ENCODE measurements around the gene STXBP3. TPM values are rescaled to one million over a fixed set of nuclear protein-coding genes. Genes with fewer than 3 reads are reported as not detected.

The STXBP3 gene
- total and polyA plus RNA-seq, 2 of the 13 experiments (the other 11 are each of a cell fraction or from before 2014, with no cell fraction given): 13.0 to 20.8 TPM

- 0 out of 2 replicates have a peak, but pooled peaks have one; percentile 32 for TF ChIP-seq ZBTB26 (CRISPR knock-in tag; IDR thresholded peaks at IDR 0.05; ENCODE audit: borderline replicate concordance)
- peak; percentile 19; the same call in 1 of the 2 replicates for TF ChIP-seq FOXK2 (IDR thresholded peaks at IDR 0.05)
- peak; percentile 79 for TF ChIP-seq ELF1 (CRISPR knock-in tag; IDR thresholded peaks at IDR 0.05)
- peak; percentile 75; the same call in 1 of the 2 replicates for TF ChIP-seq ZNF547 (CRISPR knock-in tag; IDR thresholded peaks at IDR 0.05)
- no peak for TF ChIP-seq ZBTB40 (IDR thresholded peaks at IDR 0.05)
- TF ChIP-seq ZBTB40 (CRISPR knock-in tag; IDR thresholded peaks at IDR 0.05): peak; percentile 22; the same call in 1 of the 2 replicates
- peak; percentile 58; the same call in 1 of the 2 replicates for TF ChIP-seq ZNF891 (CRISPR knock-in tag; IDR thresholded peaks at IDR 0.05)
- TF ChIP-seq NFE2 (CRISPR knock-in tag; IDR thresholded peaks at IDR 0.05): no peak
- peak; percentile 41; the same call in 1 of the 2 replicates for TF ChIP-seq ZSCAN22 (CRISPR knock-in tag; IDR thresholded peaks at IDR 0.05)
- TF ChIP-seq EP300 (IDR thresholded peaks at IDR 0.05; ENCODE audit: low read depth in 2 of 2, low read length in 2 of 2): peak in 1 of 2 experiments; percentile 14; a peak in 1 of 4 replicates
- no peak for TF ChIP-seq EP300 (CRISPR knock-in tag; IDR thresholded peaks at IDR 0.05; ENCODE audit: borderline replicate concordance)
- peak; percentile 99 for TF ChIP-seq POGZ (CRISPR knock-in tag; IDR thresholded peaks at IDR 0.05)
- TF ChIP-seq NBN (conservative IDR thresholded peaks at IDR 0.05): no peak
- TF ChIP-seq FOXO4 (CRISPR knock-in tag; conservative IDR thresholded peaks at IDR 0.05): no peak
- peak; percentile 91 for TF ChIP-seq GABPB1 (CRISPR knock-in tag; IDR thresholded peaks at IDR 0.05)
- no peak for TF ChIP-seq HNRNPH1 (optimal IDR thresholded peaks at IDR 0.05; ENCODE audit: low read depth, low read length)
- no peak; the same call in 1 of the 2 replicates for TF ChIP-seq SATB2 (CRISPR knock-in tag; IDR thresholded peaks at IDR 0.05)
- TF ChIP-seq HNRNPK (IDR thresholded peaks at IDR 0.05; ENCODE audit: low read depth, low read length, poor library complexity, severe bottlenecking): peak; percentile 73
- TF ChIP-seq ZSCAN20 (CRISPR knock-in tag; IDR thresholded peaks at IDR 0.05; ENCODE audit: borderline replicate concordance): peak; percentile 84; the same call in 1 of the 2 replicates
These were observed at the start of gene STXBP3 (continued) for GRCh38 chr1:108746382-108747170.
